Dedifferentiated amniotic fluid mesenchymal stem cell (primary cell): ENCODE measurements around the gene RMRP.
"Not testable (repeated sequence)": the region's sequence is repeated elsewhere in the genome, so short reads cannot be mapped to it uniquely, and the experiment has no call there.

Source experiments
- DNase-seq: peaks from one replicate; pipeline ENCODE4 v3.0.0-alpha.2; 2016; ENCODE audit errors: extremely low spot score

RMRP gene

GRCh38 chr9:35664531-35665470 lies 7.0 kb upstream of the RMRP start, which contains the start of gene ARHGEF39:
Gene ARHGEF39 (minus strand): TSS chr9:35665195. CDS start chr9:35665169, 26 bp downstream.
- peak; percentile 62 for DNase-seq

DNA sequence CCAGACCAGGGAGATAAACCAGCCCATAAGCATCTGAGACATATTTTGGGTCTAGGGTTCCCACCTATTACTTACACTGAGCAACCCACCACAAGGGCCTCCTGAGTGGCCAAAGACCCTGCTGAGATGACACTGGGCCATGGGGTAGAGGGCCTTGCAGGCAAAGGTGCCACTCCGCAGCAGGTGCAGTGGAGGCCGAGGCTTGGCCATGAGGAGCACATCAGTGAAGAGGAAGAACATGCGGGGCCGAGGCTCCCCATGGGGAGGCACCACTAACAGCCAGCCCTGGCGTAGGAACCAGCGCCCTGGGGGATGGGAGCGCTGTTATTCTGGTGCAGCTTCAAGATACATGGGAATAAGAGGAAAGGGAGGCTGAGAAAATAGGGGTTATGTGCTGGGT lies 4.6 kb upstream of the RMRP start:
- no peak for DNase-seq

- no peak for DNase-seq
Observed at GRCh38 chr9:35661756-35662350, 4.0 kb upstream of the RMRP start.

DNA sequence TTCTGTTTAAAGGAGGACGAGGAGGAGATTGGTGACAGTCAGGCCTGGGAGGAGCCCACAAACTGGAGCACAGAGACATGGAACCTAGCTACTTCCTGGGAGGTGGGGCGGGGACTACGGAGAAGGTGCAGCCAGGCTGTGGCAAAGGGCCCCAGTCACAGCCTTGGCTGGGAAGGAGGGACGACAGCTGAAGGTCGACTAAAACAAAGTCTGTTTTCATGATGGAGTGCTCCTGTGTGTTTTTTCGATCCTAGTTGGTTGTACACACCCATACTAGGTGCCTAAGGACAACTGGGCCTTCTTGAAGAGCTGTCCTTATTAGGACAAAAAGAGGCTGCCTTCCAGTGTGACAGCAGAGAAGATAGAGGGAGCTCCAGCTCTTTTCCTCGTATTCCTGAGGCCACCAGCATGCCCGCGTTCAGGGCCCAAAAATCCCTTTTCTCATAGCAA lies 3.2 kb upstream of the RMRP start:
- DNase-seq, result peak; percentile 33

DNA sequence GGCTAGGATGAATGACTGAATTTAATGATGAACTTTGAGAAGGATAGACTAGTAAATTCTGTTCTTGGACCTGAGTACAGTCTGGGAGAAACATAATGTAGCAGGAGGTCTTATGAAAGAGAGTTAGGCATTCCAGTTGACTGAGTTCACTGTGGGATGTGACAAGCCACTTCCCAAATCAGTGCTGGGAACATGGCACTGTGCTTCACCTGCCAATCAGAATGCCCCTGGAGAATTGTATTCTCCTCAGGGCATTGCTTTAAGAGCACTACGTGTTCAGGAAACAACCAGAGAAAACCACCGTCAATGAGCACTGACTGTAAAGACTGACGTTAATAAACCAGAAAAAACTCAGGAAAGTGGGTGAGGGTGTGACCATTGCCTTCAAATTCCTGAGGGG lies 1.5 kb upstream of the RMRP start:
- DNase-seq, result no peak

GRCh38 chr9:35658968-35659220 lies 1.1 kb upstream of the RMRP start:
- DNase-seq, result no peak

DNA sequence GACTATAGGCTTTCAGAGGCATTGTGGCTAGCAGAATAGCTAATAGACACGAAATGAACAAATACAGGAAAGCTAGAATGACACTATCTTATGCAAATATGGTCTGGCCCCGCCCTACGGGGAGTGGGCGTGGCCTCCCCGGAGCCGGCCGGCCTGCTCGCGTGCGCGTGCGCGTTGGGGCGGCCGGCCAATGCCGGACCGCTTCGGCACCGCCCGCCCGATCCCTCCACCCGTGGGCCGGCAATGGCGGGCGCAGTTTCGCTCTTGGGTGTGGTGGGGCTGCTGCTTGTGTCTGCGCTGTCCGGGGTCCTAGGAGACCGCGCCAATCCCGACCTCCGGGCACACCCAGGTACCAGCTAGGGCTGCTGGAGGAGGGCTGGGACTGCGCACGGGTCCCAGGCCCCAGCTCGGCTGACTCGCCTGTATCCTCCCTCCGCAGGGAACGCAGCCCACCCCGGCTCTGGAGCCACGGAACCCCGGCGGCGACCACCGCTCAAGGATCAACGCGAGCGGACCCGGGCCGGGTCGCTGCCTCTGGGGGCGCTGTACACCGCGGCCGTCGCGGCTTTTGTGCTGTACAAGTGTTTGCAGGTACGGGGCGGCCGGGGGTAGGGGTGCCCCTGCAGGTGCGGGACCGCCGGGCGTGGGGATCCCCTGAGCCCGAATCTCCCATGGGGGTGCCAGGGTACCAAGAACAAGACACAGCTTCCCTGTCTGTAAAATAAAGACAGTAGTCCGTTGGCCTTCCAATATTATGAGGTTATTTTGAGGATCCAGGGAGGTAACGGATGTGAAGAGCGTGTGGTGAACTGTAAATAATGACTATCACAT lies 533 bp upstream of the RMRP start, which contains the start of gene CCDC107:
Gene CCDC107, plus strand, starts transcription at position 156 of the 831 bp plus-strand sequence. Its CDS starts 88 bp downstream, at position 244.
- DNase-seq, result peak; percentile 72

- no peak for DNase-seq
Observed at GRCh38 chr9:35656831-35657545, 831 bp downstream of the RMRP start.

DNA sequence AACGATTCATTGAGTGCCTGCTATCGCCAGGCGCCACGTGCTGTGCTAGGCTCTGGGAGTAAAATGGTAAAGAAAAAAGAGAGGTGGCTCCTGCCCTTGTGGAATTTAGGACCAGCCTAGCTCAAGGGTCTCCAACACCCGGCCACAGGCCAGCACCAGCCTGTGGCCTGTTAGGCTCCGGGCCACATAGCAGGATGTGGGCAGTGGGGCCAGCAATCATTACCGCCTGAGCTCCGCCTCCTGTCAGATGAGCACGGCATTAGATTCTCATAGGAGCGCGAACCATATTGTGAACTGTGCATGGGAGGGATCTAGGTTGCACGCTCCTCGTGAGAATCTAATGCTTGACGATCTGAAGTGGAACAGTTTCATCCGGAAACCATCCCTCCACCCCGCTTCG lies 1.5 kb downstream of the RMRP start:
- no peak for DNase-seq

DNA sequence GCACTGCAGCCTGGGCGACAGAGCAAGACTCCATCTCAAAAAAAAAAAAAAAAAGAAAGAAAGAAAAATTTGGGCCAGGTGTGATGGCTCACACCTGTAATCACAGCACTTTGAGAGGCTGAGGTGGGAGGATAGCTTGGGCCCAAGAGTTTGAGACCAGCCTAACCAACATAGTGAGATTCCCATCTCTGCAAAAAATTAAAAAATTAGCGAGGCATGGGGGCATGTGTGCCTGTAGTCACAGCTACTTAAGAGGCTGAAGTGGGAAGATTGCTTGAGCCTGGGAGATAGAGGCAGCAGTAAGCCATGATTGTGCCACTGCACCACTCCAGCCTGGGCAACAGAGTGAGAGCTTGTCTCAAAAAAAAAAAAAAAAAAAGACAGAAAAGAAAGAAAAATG lies 4.2 kb downstream of the RMRP start:
- no peak for DNase-seq

DNA sequence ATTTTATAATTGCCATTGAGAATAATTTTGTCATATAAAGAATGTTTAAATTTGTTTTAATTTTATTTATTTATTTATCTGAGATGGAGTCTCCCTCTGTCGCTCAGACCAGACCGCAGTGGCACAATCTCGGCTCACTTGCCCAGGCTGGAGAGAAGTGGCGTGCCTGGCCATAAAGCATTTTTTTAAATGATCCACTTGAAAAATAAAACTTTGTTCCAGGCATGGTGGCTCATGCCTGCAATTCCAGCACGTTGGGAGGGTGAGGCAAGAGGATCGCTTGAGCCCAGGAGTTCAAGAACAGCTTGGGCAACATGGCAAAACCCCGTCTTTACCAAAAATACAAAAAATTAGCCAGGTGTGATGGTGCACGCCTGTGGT lies 5.0 kb downstream of the RMRP start:
- no peak for DNase-seq

- no peak for DNase-seq
Observed at GRCh38 chr9:35651956-35652828, 5.6 kb downstream of the RMRP start.

- no peak for DNase-seq
Observed at GRCh38 chr9:35650341-35651158, 7.3 kb downstream of the RMRP start, which contains the start of gene SIT1. Gene SIT1 (minus strand): TSS chr9:35650931. CDS start chr9:35650853, 78 bp downstream.

GRCh38 chr9:35649431-35650340 lies 8.1 kb downstream of the RMRP start:
- no peak for DNase-seq

DNA sequence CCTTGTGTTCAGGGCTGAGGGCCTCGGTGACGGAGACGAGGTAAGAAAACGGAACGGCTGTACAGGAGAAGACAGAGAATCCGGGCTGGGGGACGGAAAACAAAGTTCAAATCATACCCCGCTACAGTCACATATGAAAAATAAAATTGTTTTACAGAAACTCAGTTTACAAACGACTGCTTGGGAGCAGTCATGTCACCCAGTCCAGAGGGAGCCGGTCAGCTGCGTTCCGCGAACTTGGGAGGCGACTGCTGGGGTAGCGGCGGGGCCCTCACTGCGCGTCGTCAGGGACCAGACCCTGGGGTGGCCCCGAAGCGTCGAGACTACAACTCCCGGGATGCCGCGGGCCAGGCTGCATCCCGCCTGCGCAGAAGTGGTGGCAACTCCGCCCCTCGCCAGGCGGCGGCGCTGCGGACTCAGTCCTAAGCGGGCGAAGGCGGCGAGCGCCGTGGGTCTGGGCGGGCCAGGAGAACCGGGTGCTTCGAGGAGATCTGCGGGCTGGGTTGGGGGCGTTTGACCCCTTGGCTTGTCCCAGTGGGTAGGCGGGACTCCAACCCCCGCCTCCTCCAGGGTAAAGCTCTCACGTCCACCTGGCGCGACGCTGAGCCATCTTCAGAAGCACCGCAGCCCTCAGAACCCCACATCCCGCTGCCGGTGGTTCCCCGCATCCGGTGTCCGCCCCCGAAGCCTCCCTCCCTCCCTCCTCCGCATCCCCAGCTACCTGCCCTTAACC lies 11.1 kb downstream of the RMRP start:
- DNase-seq, result peak; percentile 92

GRCh38 chr9:35646153-35646532 lies 11.7 kb downstream of the RMRP start:
- DNase-seq, result no peak

GRCh38 chr9:35645736-35646135 lies 12.1 kb downstream of the RMRP start:
- DNase-seq, result not testable (repeated sequence)

DNA sequence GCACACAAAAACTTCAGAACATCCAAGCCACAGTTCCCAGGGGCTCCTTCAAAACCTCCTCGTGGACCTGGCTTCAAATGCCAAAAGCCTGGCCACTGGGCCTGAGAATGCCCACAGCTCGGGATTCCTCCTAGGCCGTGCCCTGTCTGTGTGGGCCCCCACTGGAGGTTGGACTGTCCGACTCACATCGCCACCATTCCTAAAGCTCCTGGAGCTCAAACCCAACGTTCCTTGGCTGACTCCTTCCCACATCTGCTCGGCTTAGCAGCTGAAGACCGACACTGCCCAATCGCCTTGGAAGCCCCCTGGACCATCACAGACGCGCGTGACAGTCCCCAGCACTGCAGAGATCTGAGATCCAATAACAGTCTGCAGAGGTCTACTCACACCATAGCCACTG lies 14.8 kb downstream of the RMRP start:
- no peak for DNase-seq
